NCI-H1436 treated with DMSO at 0.1 percent for 48 hours (cell line): Measurements from ENCODE around the gene VPS8.
"Not testable (repeated sequence)": the region's sequence is repeated elsewhere in the genome, so short reads cannot be mapped to it uniquely, and the experiment has no call there.

ENCODE experiments used
- DNase-seq: peaks from one replicate; lab custom pipeline; 2025; lab: John Stamatoyannopoulos, UW

Gene VPS8

DNA sequence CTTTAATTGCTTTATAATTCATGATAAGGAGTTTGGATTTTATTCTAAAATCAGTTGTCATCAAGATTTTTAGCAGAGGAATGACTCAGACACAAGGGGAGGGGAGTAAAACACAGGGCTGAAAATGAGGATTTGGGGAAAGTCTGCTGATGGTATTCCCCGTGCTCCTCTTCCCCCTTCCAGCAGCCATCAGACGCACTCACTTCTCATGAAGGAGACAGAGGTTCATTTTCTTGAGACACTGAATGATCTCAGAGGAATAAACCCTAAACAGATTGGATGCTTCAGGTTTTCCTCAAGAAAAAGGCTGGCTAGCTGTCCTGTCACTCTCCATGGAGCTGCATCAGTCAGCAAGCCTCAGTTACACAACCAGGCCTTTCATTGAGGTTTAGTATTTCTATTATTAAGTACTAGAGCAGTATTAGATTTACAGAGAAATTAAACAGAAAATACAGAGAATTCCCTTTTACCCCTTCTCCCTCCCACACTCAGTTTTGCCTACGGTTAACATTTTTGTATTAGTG lies 174.5 kb downstream of the VPS8 start:
- no peak for DNase-seq

DNA sequence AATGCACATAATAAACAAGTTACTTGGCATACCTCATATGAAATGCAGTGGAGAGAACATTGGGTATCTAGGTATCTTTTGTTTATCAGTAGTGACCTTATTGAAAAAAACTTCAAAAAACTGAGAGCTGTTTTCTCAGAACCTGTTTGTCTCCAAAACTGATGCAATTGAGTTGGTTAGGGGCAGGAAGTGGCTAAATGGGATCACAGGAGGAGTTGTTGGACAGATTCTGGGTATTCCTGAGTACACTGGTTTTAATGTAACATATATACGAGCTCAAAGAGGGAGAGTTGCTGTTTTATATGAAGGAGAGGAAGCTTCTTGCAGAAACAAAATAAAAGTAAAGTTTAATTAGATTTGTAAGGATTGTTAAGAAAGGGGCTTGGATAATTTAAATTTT lies 181.4 kb downstream of the VPS8 start:
- no peak for DNase-seq

DNA sequence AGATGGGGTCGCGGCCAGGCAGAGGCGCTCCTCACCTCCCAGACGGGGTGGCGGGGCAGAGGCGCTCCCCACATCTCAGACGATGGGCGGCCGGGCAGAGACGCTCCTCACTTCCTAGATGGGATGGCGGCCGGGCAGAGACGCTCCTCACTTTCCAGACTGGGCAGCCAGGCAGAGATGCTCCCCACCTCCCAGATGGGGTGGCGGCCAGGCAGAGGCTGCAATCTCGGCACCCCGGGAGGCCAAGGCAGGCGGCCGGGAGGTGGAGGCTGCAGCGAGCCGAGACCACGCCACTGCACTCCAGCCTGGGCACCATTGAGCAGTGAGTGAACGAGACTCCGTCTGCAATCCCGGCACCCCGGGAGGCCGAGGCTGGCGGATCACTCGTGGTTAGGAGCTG lies 191.9 kb downstream of the VPS8 start:
- not testable (repeated sequence) for DNase-seq

DNA sequence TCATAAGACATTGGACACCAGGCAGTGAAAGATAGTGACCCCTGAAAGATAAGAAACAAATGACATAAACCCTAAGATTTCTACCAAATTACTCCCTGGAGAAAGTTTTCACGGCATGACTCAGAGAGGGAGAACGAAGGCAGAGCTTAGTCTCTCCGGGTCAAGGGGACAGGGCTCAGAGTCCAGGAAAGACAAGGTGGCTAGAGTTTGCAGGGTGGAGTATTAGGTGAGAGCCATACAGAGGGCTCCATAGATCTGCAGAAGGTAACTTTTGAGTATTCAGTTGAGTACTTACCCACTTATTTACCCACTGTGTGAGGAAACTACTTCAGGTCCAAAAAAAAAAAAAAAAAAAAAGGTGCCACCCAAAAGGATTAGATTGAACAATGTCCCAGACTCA lies 197.7 kb downstream of the VPS8 start:
- no peak for DNase-seq

DNA sequence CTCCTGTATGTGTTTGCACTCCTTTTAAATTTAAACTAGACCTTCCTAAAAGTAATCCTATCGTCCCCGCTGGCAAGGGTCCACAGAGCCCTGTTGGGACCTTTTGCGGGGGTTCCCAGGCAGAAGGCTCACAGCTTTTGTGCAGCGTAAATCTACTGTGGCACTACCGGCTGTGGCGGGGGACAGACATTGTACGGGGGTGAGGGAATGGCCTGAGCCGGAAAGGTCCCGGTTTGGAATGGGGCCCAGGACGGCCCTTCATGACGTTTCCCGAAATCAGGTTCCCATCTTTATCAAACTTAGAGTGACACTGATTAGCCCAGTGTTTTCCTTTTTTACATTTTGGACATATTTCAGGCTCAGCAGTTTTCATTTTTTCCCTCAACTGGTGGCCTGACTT lies 205.6 kb downstream of the VPS8 start:
- DNase-seq: not testable (repeated sequence)

DNA sequence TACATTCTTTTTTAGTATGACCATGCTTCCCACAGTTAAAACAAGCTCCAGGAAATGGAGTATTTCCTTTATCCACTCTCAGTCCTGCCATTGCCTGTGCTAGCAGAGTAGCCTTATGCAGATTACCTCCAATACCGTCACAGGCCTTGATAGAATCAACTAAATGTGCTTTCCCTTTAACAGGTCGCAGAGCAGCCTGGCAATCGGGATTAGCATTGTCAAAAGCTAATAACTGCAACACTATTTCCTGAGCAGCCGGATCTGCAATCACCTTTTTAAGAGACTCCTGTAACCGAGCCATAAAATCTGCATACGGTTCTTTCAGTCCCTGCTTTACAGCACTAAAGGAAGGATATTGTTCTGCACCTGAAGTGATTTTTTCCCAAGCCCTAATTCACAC lies 206.0 kb downstream of the VPS8 start:
- not testable (repeated sequence) for DNase-seq

DNA sequence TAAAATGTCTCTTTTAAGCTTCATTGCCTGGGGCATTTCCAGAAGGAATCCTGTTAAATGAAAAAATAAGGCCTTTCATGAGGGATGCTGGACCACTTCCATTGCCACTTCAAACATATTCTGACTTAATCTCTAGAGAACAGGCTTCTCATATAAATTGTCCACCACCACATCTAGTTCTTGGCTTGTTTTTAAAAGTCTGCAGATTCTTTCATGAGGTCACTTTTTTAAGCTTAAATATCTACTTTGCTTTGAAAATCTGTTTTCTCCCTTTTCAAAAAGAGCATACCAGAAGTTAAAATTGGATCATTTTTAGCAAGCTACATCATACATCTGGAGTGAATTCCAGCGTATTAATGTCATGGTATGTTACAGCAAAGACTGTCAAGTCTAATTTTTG lies 209.3 kb downstream of the VPS8 start:
- DNase-seq: no peak

DNA sequence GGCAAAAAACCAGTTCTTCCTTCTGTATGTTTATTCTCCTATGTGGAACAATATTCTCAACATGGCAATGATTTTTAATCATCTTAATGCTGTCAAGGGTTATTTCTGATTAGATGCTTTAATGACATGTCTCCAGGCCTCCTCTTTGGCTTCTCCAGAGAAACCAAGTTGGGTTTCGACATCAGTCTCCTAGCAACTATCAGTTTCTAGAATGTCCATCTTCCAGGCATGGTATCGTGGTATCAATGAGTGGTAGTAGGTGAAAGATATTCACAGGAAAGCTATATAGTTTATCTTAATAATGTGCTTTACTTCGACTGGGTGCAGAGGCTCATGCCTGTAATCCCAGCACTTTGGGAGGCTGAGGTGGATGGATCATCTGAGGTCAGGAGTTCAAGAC lies 212.4 kb downstream of the VPS8 start:
- no peak for DNase-seq

DNA sequence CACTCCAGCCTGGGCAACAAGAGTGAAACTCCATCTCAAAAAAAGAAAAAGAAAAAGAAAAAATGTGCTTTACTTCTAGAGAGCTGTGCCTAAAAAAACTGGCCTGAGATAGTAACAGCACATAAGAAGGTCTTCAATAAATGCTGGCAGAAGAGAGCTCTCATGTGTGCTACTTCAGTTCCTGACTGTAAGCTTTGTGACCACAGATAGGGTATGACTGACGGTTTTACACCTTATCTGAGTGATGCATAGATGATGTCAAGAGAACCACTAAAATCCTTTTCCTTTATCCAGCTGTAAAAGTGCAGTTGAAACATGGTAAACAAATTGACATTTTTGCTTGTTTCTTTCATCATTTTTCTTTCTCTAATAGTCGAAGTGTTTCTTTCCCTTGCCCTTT lies 213.0 kb downstream of the VPS8 start:
- no peak for DNase-seq

DNA sequence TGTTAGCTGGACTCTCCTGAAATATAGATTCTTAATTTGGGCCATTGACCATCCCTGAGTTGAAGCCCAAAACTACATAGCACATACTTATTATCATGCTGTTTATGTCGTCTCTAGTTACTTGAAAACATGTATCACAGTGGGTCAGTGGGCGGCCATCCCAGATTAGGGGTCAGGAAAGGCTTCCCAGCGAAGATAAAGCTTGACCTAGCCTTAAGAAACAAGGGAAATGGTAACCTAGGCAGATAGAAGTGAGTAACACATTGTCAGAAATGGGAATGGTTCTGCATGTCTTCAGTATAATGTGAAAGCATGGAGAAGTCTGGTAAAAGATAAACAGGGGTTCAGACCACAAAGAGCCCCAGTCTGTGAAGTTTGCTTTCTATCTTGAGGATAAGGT lies 216.2 kb downstream of the VPS8 start:
- DNase-seq: no peak

DNA sequence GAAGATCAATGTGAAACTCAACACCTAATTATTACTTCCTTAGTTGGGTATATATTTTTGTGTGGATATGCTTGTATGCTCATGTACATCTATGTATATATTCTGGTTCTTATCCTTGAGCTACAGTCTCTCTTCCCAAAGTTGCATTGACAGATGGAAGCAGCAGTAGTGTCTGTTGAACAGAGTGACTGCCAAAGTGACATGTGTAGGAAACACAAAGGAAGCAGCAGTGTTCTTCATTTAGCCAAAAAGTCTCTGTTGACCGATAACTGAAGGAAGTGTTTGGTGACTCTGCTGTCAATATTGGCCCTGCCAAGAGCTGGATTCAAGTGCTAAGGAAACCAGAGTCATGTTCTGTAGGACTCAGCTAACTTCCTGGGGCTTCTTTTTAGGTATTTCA lies 217.1 kb downstream of the VPS8 start:
- no peak for DNase-seq

DNA sequence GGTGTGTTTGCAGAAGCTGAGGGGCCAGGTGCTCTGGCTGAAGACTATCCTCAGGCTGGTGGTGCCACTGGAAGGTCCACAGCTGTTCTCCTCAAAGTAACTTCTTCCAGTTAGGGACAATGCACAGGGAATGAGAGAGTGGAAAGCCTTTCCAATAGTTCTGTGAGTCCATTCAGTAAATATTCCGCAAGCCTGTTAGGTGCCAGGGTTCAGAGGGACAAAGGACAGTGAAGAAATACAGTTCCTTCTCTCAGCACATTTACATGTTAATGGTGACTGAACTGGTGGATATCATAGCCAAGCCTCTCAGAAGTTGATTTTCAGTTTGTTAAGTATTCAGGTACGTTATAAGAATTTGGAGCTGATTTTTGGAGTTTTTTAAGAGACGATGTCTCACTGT lies 218.4 kb downstream of the VPS8 start:
- DNase-seq: no peak

DNA sequence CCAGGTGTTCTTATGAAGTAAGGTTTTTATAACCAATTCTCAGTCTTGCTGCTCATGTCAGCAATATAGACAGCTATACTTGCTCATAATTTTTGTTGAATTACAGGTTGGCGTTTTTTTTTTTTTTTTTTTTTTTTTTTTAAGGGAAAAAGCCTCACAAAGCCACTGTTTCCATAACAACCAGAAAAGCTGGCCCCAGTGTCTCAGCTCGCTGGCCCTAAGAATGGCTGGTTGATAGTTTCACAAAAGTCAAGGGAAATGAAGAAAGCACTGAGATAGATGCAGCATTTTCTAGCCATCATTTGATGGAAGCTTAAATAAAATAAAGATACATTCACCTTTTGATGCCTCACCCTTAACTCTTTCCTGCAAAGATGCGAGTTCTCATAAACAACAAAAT lies 219.0 kb downstream of the VPS8 start:
- no peak for DNase-seq

DNA sequence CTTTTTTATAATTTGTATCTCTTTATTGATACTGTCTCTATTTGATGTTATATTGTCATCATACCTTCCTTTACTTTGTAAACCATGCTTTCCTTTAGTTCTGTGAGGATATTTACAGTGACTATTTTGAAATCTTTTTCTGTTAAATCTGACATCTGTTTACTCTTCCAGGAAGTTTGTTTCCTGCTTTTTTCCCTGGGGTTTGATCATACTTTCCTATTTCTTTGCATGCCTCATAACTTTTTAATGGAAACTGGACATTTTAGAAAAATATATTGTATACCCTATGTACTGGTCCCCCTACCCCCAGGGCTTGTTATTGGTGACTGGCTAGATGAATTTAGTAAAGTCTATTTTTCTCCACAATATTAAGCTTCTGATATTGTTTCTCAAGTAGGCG lies 225.8 kb downstream of the VPS8 start:
- DNase-seq: no peak

DNA sequence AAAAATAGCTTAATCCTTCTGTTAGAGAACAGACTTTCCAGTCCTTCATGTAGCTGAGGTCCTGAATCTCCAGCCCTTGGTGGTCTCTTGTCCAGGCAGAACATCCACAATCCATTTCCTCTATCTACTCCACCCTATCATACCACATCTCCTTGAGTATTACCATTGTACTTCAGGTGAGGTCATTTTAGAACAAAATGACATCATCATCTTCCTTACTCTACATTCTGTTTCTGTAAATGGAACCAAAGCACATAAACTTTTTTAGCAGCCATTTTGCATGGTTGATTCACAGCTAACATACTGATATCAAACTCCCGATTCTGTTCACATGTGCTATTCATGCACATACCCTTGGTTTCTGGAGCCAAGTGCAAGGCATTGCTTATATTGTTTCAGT lies 228.5 kb downstream of the VPS8 start:
- no peak for DNase-seq

DNA sequence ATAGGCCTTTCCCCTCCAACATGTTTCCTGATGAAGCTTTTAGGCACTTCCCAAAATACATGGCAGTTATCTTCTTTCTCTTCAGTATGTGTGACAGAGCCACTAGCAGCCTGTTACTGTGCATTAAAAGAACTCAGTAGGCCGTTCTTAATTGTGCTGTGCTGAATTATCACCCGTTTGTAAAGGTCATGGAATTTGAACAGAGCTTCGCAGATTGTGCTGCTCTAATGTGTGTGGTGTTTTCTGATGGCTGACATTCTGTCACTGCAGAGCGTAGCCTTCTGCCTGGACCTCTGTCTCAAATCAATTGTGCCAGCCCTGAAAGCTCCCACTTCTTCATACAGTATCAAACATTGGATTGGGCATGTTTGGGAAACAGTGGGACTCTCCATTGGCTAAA lies 229.6 kb downstream of the VPS8 start:
- no peak for DNase-seq

DNA sequence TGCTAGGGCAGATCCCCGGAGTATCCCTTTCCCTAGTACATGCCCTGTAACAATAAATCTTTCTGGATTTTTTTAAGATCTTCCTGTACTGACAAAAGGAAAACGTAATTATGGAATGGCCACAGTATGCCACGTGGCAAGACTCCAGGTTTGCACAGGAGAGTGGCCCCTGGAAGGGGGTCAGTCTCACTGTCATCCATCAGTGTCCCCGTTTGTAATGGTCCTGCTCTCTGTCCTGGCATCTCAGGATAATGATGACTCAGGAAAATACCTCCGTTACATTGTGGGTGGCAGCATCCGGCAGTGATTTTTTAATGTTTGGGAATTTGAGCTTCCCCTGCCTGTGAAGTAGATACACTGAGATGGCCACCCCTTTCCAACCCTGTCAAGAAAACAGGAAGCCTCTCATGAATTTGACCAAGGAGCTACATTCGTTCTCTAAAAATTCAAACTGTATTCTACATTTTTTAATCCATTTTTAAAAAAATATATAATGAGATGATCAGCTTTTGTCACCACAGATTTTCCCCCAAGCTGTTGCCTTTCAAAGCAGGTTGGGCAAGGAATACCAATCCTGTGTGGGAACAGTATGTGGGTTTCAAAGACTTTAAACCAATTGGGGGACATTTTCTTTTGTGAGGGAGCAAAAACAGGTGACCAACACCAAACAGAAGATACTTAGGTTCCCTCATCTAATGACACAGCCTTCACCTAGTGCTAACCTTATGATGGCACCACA lies 230.5 kb downstream of the VPS8 start:
- no peak for DNase-seq

DNA sequence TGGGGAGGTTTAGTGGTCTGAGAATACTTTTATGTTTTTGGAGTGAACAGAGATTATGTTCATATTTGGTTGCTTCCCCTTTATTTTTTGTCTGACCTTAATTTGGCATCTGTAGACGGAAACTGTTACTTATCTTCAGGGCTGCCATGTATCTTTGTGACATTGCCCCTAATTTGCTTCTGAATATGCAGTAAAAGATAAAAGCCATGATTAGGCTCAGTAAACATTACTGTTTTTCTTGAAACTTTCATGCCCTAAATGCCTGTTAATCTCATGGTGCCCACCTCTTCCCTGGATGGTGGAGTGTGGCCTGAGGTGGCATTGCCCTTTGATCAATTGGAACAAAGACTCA lies 234.2 kb downstream of the VPS8 start:
- no peak for DNase-seq

DNA sequence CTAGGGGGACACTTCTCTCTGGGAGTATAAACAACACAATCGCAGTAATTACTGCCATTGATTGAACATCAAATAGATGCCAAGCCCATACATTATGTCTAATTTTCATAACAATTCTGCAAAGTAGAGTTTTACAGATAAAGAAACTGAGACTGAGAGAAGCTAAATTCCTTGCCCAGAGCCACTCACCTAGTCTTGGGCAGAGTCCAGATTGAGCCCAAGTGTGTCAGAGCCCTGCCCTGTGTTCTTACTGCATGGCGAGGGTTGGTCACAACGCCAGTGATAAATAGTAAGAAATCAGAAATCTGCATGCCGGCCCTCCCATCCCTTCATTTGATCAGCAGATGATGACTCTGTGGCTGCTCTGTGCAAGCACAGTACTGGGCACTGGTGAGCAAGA lies 234.6 kb downstream of the VPS8 start:
- no peak for DNase-seq

DNA sequence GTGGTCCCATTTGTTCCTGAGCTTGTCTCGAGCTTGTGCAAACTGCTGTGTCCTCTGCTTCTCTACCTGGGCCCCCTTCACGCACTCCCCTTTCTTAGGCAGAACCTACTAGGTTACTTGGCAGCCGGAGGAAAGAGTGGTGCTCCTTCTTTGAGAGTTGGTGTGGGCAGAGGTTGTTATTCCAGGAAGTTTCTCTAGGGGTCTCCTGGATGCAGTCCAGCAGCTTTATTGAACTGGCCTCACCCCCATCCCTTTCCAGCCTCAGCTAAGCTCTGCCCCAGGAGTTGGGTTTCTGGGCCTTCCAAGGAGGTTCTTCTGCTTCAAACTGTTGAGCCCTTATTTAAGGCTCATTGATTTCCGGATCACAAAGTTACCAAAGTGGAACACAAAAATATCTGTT lies 237.7 kb downstream of the VPS8 start:
- no peak for DNase-seq

DNA sequence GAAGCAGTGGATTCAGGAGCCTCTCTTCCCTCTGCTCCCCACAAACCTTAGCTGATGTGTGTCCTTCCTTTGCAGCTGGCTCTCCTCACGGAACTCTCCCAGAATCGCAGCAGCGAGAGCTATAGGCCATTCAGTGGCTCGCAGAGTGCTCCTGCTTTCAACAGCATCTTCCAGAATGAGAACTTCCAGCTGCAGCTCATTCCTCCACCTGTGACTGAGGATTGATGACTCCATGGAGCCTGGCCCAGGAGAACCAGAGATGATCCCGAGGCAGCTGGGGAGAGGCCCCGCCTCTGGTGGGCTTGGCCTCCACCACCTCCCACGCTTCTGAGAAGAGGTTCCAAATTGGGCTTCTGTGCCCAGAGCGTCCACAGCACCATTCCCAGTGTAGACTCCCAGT lies 239.8 kb downstream of the VPS8 start:
- no peak for DNase-seq

DNA sequence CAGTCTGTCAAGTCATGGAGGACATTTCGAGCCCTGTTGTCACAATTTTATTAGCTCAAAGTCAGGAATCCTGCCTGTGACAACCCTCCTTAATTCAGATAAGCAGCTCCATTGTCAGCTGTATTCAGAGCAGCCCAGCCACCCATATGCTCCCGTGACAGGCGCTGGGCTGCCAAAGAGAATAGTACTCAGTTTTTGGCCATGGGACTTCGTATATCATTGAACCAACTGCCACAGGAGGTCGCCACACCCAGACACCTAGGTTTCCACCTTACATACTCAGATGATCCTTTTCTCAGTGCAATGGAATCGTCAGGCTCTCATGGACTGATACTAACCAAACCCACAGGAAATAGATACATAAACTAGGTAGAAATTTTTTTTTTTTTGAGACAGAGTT lies 240.7 kb downstream of the VPS8 start:
- DNase-seq: no peak

DNA sequence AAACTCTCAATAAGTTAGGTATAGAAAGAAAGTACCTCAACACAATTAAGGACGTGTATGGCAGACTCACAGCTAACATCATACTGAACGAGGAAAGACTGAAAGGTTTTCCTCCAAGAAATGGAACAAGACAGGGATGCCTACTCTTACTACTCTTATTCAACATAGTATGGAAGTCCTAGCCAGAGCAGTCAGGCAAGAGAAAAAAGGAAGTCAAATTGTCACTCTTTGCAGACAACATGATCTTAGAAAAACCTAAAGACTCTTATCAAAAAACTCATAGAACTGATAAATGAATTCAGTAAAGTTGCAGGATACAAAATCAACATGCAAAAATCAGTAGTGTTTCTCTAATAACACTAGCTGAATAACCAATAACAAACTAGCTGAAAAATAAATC lies 244.9 kb downstream of the VPS8 start:
- DNase-seq: no peak

DNA sequence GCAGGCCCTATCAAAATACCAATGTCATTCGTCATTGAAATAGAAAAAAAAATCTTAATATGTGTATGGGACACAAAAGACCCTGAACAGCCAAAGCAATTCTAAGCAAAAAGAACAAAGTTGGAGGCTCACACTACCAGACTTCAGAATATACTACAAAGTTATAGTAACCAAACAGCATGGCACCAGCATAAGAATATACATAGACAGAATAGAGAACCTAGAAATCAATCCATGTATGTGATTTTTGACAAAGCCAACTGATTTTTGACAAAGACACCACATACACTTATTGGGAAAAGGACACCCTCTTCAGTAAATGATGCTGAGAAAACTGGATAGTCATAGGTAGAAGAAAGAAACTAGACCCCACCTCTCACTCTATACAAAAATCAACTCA lies 245.9 kb downstream of the VPS8 start:
- no peak for DNase-seq

DNA sequence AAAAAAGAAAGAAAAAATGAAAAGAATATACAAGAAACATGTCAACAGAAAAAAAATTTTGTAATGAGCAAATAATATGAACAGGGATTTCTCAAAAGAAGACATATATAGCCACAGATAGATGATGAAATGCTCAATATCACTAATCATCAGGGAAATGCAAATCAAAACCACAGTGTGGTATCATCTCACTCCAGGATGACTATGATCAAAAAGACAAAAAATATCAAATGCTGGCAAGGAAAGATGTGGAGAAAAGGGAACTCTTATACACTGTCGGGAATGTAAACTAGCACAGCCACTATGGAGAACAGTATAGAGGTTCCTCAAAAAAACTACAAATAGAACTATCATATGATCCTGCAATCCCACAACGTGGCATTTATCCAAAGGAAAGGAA lies 246.8 kb downstream of the VPS8 start:
- DNase-seq: no peak
